Forelimb muscle (tissue), 1 donor: ENCODE data around the gene CXXC5. TPM values are rescaled to one million over a fixed set of nuclear protein-coding genes. Genes with fewer than 3 reads are reported as not detected.

Experiments used
- DNase-seq: peaks from one replicate; pipeline ENCODE4 v3.0.0-alpha.2; 2013; ENCODE audit warnings: low read depth
- polyA plus RNA-seq: library from polyadenylated mRNA; unstranded; fragments of 120-200 nt; gene quantifications from one replicate; pipeline ENCODE4 v1.2.1, GENCODE V29; 2013; ENCODE audit not compliant: insufficient read length

Gene CXXC5
- polyA plus RNA-seq, 1 donor: 82.3 TPM

DNA sequence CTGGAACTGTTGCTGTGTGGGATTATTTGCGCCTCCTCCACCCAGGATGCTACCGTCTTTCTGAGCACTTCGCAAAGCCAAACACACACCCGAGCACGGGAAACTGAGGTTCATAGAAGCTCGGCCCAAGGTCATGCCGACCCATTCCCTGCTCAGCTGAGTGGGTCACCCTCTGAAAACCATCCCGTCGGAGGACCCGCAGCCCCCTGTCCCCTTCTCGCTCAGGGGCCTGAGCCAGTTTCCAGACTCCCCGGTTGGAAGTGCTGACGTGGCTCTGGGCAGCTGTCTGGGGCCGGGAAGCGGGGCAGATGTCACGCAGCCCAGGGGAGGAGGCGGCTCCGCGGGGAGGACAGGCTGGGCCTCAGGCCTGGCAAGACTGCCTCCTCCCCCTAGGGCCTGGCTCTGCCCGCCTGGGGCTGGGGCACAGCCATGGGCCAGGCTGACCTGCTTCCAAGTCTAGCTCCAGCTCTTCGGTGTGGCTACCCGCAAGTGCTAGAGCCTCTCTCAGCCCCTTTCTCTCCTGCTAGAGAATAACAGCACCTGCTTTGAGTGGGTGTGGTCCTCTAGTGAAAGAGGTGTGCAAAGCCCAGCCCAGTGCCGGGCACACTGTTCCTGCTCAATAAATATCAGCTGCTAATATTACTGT, 9.9 kb upstream of the CXXC5 start:
- DNase-seq: no peak

GRCh38 chr5:139638736-139639618, 9.2 kb upstream of the CXXC5 start:
- DNase-seq: no peak

DNA sequence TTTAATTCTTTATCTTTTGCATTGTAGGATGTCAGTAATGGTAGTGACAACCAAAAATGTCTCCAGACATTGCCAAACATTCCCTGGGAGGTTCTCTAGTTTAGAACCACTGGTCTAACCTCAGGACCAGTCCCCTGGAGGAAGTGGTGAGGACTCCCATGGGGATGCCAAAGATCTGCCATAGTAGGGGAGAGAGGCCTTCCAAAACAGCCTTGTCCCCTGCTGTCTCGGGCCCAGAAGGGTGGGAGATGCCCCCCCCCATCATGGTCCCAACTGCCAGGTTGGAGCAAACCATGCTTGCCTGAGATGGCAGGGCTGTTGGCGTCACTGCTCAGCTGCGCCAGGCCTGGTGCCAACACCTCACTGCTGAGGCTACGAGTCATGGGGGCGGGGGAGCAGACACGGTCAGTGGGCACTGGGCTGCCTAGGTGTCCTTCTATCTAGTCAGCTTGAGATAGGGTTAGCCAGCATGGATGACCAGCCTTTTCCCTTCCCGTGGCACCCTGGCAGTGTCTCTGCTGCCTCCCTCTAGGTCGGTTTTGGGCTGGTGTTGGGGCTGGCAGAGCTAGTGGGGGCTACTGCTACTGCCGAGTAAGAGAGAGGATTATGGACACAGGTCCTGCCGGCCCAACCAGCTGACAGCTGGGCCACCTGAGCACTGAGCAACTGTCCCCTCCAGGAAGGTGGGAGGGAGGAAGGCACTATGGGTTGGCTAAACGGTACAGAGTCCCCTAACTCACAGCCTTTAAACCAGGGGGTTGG, 8.3 kb upstream of the CXXC5 start:
- no peak for DNase-seq

DNA sequence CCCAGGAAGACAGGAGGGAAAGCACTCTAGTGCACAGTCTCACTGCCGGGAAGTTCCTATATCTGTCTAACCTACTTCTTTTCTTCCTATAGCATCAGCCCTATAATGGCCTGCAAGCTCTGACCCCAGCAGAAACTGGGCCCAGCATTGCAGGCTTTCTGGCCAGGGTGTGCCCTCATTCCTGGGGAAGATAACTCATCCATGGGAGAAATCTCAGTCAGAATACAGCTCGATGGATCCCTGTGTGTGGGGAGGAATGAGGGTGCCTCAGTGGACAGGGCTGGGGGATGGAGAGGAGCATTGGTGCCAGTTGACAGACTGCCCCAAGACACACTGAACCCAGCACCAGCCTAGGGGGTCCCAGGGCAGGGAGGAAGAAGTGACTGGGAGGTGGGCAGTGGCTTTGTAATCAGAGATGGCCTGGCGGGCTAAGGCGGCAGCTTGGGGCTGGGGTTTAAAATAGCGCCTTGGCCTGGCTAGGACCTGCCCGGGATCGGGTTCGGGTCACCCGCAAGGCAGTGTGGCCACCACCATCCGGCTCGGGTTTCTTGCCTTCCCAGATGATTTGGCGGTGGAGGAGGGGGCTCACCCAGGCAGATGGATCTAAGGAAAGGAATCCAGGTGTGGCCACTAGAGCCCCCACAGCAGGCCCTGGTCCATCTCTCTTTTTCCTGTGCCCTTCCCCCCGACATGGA, 7.6 kb upstream of the CXXC5 start:
- no peak for DNase-seq

- DNase-seq: no peak
Measured at GRCh38 chr5:139641116-139642080, 6.8 kb upstream of the CXXC5 start.

DNA sequence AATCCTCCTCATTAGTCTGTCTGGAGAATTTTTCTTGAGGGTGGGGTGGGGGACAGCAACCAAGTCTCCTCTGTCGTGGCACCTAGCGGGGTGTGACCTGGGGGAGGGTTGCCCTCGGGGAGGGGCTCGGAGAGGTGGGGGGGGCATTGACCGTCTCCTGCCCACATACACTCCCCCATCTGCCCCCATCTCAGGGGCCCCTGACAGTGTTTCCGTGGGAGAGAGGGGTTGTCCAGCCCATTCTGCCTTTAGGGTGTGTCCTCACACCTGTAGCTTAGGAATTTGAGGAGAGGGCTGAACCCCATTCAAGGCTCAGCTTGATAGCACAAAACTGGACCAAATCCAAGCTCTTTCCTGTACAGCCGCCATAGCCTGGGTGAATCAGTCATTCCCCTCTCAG, 5.9 kb upstream of the CXXC5 start:
- DNase-seq: no peak

- DNase-seq: no peak
Measured at GRCh38 chr5:139642891-139643871, 5.0 kb upstream of the CXXC5 start.

DNA sequence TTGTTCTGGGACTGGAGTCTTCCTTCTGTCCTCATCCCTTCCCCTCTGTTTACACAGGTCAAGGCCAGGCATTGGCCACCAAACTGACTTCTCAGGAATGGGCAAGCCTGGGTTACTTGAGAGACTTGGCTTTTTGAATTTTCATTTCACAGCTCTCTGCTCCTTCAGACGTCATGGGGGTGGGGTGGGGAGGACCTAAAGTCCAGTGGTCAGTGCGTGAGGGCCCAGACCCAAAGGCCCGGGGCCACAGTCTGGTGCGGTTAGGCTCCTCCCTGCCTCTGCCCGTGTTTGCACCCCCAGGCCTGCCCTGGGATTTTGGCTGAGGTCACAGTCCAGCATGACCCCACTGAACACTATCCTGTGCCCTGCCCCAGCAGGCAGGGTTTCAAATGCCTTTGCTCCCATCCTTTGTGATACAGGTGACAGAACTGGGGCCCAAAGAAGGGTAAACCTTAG, 4.1 kb upstream of the CXXC5 start:
- no peak for DNase-seq

DNA sequence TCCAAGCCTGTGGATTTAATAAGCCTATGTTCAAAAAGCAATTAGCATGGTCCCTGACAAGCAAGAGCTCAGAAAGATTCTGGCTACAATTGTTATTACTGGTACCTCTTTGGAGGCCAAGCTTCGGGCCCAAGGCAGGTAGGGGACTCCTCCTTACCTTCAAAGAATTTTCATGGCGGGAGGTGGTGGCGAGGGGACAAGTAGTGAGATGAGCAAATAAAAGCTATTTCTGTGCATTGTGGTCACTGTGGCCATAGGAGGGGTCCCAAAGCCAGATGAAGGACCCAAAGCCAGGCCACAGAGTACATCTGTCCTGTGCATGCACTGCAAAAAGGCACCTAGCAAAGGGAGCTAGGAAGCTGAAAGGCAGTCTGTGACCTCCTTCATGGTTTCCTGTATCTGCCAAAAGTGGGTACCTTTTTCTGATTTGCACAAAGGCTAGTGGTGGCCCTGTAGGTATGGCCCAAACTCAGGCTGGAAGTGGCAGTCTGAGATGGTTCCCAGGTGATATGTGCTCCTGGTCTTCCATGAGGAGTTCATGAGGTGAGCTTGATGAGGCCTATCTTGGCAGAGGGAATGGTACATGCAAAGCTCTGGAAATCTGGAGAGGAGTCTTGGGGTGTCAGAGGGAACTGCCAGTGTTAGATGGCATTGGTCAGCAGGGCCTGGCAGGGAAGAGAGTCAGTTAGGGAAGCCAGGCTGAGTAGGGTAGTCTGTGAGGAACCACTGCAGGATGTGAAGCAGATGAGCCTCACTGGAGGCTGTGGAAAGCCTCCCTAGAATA, 3.3 kb upstream of the CXXC5 start:
- DNase-seq: no peak

- no peak for DNase-seq
Measured at GRCh38 chr5:139645430-139645871, 2.7 kb upstream of the CXXC5 start.

GRCh38 chr5:139646111-139646510, 2.0 kb upstream of the CXXC5 start:
- DNase-seq: no peak

GRCh38 chr5:139646912-139647505, 1.1 kb upstream of the CXXC5 start:
- DNase-seq: no peak

DNA sequence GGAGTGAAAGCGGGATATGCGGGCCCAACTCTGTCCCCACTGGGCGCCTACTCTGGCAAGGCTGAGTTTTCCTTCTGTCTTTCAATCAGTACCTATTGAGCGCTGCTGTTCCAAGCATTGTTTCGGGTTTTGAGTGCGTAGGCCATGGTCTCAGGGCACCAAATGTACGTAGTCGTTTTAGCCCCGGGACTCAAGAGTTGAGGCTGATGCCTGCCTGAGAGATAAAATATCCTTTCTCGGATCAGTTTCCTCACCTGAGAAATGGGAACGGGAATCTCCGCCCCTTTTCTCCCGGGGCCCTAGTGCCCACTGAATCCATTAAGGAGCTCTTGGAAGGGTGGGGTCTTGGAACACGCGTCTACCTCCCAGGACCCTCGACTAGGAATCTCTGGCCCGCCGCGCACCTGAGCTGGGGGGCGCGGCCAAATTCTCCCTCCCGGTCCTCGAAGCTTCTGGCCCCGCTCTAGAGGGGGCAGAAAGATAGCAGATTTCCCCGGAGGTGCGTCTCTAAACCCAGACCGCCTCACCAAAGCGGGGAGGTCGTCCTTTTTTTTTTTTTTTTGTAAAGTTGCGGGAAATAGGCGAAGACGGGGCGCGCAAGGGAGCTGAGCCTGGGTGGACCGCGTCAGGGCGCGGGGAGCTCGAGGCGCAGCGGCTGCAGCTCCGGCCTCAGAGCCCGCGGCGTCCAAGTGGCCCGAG, 494 bp upstream of the CXXC5 start:
- DNase-seq: no peak

DNA sequence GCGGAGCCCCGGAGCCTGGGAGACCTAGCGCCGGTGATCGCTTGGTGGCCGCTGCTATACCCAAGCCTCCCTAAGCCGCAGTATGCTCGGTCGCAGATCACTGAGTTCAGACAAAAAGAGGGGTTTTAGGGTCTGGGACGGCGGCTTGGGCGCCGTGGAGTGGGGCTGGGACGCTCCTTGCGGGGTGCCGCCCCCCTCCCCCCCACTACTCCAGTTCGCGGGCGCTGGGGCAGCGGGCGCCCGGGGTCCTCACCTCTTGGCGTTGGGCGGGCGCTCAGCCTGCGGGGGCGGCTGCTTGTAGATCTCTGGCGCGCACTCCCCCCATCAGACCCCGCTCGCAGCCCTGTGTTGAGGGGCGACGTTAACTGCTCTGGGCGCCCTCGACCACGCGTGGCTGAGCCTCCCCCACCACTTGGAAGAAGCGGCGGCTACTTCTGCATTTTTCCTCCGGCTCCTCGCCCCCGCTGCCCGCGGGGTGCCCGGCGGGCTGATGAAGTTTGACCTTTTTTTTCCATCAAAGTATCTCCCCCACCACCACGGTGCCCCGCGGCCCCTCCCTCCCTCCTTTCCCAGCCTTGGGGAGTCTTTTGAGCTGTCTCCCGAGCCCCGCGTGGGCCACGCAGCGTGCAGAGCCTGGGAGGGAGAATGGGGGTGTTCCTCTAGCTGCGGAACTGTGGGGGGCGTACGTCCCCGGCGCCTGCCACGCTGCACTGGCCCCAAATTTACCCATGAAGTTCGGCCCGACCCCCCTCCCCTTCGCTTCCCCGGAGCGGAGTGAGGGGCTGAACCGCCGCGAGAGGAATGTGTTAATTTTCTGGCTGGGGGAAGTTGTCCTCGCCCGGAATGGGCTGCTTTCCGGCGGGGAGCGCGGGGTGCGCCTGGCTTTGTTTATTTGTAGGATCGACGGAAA, 1.2 kb downstream of the CXXC5 start:
- no peak for DNase-seq

- DNase-seq: no peak
Measured at GRCh38 chr5:139650031-139650688, 2.0 kb downstream of the CXXC5 start.

DNA sequence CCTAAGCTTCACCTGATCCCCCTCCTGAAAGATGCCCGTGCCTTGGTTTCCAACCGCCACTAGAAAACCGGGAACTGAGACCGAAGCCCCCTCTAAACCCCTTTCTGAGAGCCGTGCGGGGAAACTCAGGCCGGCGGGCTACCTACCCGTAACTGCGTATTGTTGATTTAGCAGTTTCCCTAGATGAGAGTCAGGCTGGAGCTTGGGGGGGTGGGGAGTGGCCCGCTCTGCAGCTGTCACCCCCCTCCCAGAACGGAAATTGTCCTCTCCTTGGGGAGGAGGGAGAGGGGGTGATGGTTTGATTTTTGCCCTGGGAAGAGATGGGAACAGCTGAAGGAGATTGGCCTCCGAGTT, 2.5 kb downstream of the CXXC5 start:
- no peak for DNase-seq
